Measurements from ENCODE around the gene GLOD5.

Gene GLOD5

GRCh38 chrX:48802089-48802904 lies 40.8 kb downstream of the GLOD5 start (continued):
- TF ChIP-seq, protein P1, sequence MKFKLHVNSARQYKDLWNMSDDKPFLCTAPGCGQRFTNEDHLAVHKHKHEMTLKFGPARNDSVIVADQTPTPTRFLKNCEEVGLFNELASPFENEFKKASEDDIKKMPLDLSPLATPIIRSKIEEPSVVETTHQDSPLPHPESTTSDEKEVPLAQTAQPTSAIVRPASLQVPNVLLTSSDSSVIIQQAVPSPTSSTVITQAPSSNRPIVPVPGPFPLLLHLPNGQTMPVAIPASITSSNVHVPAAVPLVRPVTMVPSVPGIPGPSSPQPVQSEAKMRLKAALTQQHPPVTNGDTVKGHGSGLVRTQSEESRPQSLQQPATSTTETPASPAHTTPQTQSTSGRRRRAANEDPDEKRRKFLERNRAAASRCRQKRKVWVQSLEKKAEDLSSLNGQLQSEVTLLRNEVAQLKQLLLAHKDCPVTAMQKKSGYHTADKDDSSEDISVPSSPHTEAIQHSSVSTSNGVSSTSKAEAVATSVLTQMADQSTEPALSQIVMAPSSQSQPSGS (tag by site-specific recombination; IDR thresholded peaks at IDR 0.05; ENCODE audit: low read depth) = no peak
- TF ChIP-seq ZNF324 (tag by site-specific recombination; IDR thresholded peaks at IDR 0.05) = 0 out of 2 replicates have a peak, but pooled peaks have one; percentile 69
- no peak for TF ChIP-seq ZNF660 (tag by site-specific recombination; IDR thresholded peaks at IDR 0.05)
- TF ChIP-seq, protein P2, sequence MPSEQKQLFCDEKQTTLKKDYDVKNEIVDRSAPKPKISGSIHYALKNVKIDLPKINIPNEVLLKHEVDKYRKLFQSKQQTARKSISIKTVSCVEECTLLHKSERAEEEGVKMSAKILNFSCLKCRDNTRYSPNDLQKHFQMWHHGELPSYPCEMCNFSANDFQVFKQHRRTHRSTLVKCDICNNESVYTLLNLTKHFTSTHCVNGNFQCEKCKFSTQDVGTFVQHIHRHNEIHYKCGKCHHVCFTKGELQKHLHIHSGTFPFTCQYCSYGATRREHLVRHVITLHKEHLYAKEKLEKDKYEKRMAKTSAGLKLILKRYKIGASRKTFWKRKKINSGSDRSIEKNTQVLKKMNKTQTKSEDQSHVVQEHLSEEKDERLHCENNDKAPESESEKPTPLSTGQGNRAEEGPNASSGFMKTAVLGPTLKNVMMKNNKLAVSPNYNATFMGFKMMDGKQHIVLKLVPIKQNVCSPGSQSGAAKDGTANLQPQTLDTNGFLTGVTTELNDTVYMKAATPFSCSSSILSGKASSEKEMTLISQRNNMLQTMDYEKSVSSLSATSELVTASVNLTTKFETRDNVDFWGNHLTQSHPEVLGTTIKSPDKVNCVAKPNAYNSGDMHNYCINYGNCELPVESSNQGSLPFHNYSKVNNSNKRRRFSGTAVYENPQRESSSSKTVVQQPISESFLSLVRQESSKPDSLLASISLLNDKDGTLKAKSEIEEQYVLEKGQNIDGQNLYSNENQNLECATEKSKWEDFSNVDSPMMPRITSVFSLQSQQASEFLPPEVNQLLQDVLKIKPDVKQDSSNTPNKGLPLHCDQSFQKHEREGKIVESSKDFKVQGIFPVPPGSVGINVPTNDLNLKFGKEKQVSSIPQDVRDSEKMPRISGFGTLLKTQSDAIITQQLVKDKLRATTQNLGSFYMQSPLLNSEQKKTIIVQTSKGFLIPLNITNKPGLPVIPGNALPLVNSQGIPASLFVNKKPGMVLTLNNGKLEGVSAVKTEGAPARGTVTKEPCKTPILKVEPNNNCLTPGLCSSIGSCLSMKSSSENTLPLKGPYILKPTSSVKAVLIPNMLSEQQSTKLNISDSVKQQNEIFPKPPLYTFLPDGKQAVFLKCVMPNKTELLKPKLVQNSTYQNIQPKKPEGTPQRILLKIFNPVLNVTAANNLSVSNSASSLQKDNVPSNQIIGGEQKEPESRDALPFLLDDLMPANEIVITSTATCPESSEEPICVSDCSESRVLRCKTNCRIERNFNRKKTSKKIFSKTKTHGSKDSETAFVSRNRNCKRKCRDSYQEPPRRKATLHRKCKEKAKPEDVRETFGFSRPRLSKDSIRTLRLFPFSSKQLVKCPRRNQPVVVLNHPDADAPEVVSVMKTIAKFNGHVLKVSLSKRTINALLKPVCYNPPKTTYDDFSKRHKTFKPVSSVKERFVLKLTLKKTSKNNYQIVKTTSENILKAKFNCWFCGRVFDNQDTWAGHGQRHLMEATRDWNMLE (tag by site-specific recombination; conservative IDR thresholded peaks at IDR 0.05; ENCODE audit: low read depth) = no peak

DNA sequence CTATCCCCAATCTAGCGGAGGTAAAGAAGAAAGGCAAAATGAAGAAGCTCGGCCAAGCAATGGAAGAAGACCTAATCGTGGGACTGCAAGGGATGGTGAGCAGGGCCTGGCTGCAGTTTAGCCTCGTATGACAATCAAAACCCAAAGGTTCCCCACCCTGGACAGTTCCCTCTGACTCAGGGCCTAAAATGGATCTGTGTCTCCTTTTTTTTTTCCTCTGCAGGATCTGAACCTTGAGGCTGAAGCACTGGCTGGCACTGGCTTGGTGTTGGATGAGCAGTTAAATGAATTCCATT lies 41.3 kb downstream of the GLOD5 start:
- ChIA-PET POLR2A (no interaction called here), CTCF (no interaction called here)
- Histone ChIP-seq H3K4me3 (ENCODE audit: low read depth, low read length) (no peak overlapping the region), H3K4me1 (ENCODE audit: control insufficient read depth, insufficient read depth, low read length) (peaks cover 4% of the 10 kb centered on the region; the same call in 1 of the 2 replicates), H3K36me3 (ENCODE audit: control insufficient read depth in 2 of 2, insufficient read depth in 1 of 2, low read length in 2 of 2) (peaks cover 10 to 37% of the 10 kb centered on the region in 2 experiments; a peak in 2 of 3 replicates), H3K27ac (ENCODE audit: extremely low read depth, low read depth, low read length) (peak overlapping the region; percentile 51; the same call in 1 of the 2 replicates), H3K9me3 (ENCODE audit: control insufficient read depth, insufficient read depth, low read depth, low read length) (no peaks in the 10 kb centered on the region)
- TF ChIP-seq YY1 (tag by site-specific recombination; IDR thresholded peaks at IDR 0.05) (no peak), ZNF354C (tag by site-specific recombination; IDR thresholded peaks at IDR 0.05; ENCODE audit: borderline replicate concordance, low read depth) (no peak), PRDM1 (tag by site-specific recombination; IDR thresholded peaks at IDR 0.05) (no peak), ZBTB8A (tag by site-specific recombination; IDR thresholded peaks at IDR 0.05) (no peak), ZNF157 (tag by site-specific recombination; IDR thresholded peaks at IDR 0.05) (no peak), ZNF112 (tag by site-specific recombination; IDR thresholded peaks at IDR 0.05) (no peak)
- TF ChIP-seq, protein P3, sequence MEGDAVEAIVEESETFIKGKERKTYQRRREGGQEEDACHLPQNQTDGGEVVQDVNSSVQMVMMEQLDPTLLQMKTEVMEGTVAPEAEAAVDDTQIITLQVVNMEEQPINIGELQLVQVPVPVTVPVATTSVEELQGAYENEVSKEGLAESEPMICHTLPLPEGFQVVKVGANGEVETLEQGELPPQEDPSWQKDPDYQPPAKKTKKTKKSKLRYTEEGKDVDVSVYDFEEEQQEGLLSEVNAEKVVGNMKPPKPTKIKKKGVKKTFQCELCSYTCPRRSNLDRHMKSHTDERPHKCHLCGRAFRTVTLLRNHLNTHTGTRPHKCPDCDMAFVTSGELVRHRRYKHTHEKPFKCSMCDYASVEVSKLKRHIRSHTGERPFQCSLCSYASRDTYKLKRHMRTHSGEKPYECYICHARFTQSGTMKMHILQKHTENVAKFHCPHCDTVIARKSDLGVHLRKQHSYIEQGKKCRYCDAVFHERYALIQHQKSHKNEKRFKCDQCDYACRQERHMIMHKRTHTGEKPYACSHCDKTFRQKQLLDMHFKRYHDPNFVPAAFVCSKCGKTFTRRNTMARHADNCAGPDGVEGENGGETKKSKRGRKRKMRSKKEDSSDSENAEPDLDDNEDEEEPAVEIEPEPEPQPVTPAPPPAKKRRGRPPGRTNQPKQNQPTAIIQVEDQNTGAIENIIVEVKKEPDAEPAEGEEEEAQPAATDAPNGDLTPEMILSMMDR (tag by site-specific recombination; IDR thresholded peaks at IDR 0.05) = no peak
- TF ChIP-seq, protein P4, sequence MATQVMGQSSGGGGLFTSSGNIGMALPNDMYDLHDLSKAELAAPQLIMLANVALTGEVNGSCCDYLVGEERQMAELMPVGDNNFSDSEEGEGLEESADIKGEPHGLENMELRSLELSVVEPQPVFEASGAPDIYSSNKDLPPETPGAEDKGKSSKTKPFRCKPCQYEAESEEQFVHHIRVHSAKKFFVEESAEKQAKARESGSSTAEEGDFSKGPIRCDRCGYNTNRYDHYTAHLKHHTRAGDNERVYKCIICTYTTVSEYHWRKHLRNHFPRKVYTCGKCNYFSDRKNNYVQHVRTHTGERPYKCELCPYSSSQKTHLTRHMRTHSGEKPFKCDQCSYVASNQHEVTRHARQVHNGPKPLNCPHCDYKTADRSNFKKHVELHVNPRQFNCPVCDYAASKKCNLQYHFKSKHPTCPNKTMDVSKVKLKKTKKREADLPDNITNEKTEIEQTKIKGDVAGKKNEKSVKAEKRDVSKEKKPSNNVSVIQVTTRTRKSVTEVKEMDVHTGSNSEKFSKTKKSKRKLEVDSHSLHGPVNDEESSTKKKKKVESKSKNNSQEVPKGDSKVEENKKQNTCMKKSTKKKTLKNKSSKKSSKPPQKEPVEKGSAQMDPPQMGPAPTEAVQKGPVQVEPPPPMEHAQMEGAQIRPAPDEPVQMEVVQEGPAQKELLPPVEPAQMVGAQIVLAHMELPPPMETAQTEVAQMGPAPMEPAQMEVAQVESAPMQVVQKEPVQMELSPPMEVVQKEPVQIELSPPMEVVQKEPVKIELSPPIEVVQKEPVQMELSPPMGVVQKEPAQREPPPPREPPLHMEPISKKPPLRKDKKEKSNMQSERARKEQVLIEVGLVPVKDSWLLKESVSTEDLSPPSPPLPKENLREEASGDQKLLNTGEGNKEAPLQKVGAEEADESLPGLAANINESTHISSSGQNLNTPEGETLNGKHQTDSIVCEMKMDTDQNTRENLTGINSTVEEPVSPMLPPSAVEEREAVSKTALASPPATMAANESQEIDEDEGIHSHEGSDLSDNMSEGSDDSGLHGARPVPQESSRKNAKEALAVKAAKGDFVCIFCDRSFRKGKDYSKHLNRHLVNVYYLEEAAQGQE (tag by site-specific recombination; IDR thresholded peaks at IDR 0.05) = peak; percentile 88

Measured in HEK293 (cell line).